ENCODE measurements around the gene GRB14. TPM values are rescaled to one million over a fixed set of nuclear protein-coding genes. Genes with fewer than 3 reads are reported as not detected.

The GRB14 gene
- total and polyA plus RNA-seq, 2 of the 13 experiments (the other 11 are each of a cell fraction or from before 2014, with no cell fraction given), result 4.6 to 5.8 TPM

- no peak for TF ChIP-seq AKAP8 (CRISPR knock-in tag; IDR thresholded peaks at IDR 0.05)
- TF ChIP-seq NKX3-1 (CRISPR knock-in tag; IDR thresholded peaks at IDR 0.05), result no peak
- TF ChIP-seq ZBED4 (CRISPR knock-in tag; IDR thresholded peaks at IDR 0.05; ENCODE audit: borderline replicate concordance), result no peak
- no peak for TF ChIP-seq ZNF569 (CRISPR knock-in tag; IDR thresholded peaks at IDR 0.05; ENCODE audit: borderline replicate concordance)
- peak; percentile 58 for TF ChIP-seq BORCS8-MEF2B (CRISPR knock-in tag; IDR thresholded peaks at IDR 0.05)
- peak; percentile 29; the same call in 1 of the 2 replicates for TF ChIP-seq ZNF598 (CRISPR knock-in tag; IDR thresholded peaks at IDR 0.05; ENCODE audit: borderline replicate concordance)
- no peak for TF ChIP-seq ZFP90 (CRISPR knock-in tag; IDR thresholded peaks at IDR 0.05; ENCODE audit: borderline replicate concordance)
- TF ChIP-seq ZNF678 (CRISPR knock-in tag; IDR thresholded peaks at IDR 0.05), result no peak
- no peak for TF ChIP-seq SSRP1 (CRISPR knock-in tag; IDR thresholded peaks at IDR 0.05)
- no peak for TF ChIP-seq DPF2 (CRISPR knock-in tag; IDR thresholded peaks at IDR 0.05; ENCODE audit: borderline replicate concordance, low read depth)
- TF ChIP-seq ZGPAT (CRISPR knock-in tag; IDR thresholded peaks at IDR 0.05), result no peak
- TF ChIP-seq NFE2L2 (IDR thresholded peaks at IDR 0.05; ENCODE audit: low read length), result no peak
- no peak for TF ChIP-seq SOX5 (CRISPR knock-in tag; IDR thresholded peaks at IDR 0.05; ENCODE audit: borderline replicate concordance)
- TF ChIP-seq IRF2 (CRISPR knock-in tag; IDR thresholded peaks at IDR 0.05), result peak; percentile 25; the same call in 1 of the 2 replicates
- no peak for TF ChIP-seq BRD4 (CRISPR knock-in tag; IDR thresholded peaks at IDR 0.05)
- peak; percentile 60; the same call in 1 of the 2 replicates for TF ChIP-seq MTERF4 (CRISPR knock-in tag; IDR thresholded peaks at IDR 0.05)
- TF ChIP-seq ARNT (IDR thresholded peaks at IDR 0.05), result no peak
- peak; percentile 80; the same call in 1 of the 2 replicates for TF ChIP-seq MYPOP (CRISPR knock-in tag; IDR thresholded peaks at IDR 0.05)
- TF ChIP-seq ZSCAN25 (CRISPR knock-in tag; IDR thresholded peaks at IDR 0.05), result peak; percentile 78
- TF ChIP-seq FOXO4 (CRISPR knock-in tag; conservative IDR thresholded peaks at IDR 0.05), result no peak
- peak; percentile 42; the same call in 1 of the 2 replicates for TF ChIP-seq PHF20 (CRISPR knock-in tag; IDR thresholded peaks at IDR 0.05)
- TF ChIP-seq GZF1 (CRISPR knock-in tag; IDR thresholded peaks at IDR 0.05), result no peak
Observed at GRCh38 chr2:164620873-164621763, at the start of gene GRB14 (continued).
